ENCODE data around the gene DLG5. TPM values are rescaled to one million over a fixed set of nuclear protein-coding genes. Genes with fewer than 3 reads are reported as not detected.

DLG5 gene
- total RNA-seq, 1 experiment from 2014 or later: 81.7 TPM

- H3K79me2 ChIP-seq (ENCODE audit: low read depth): peaks cover 69% of the 10 kb centered on the region
- intact Hi-C loops (cut with micrococcal nuclease; ENCODE audit: unreplicated experiment): no loop called here
- H3K36me3 ChIP-seq (ENCODE audit: low read depth): no peaks in the 10 kb centered on the region
- ChIA-PET POLR2A (ENCODE audit: unreplicated experiment) (no interaction called here), CTCF (no interaction called here)
- no peak overlapping the region for H3K27ac ChIP-seq
- no peaks in the 10 kb centered on the region; the same call in 1 of the 2 replicates for H4K20me1 ChIP-seq (ENCODE audit: insufficient read depth)
- H3F3A ChIP-seq (ENCODE audit: insufficient read depth, low read depth): peaks cover 16% of the 10 kb centered on the region; the same call in 1 of the 2 replicates
- no peak for TF ChIP-seq CTCF (conservative IDR thresholded peaks at IDR 0.05)
- TF ChIP-seq EZH2 (IDR thresholded peaks at IDR 0.05; ENCODE audit: low read depth): no peak
- DNase-seq: no peak
- H3K4me1 ChIP-seq (replicated peaks; ENCODE audit: insufficient read depth): peaks cover 27% of the 10 kb centered on the region
- no peak overlapping the region for H3K4me3 ChIP-seq
- BruUV-seq (replicated peaks): no TSS peak
- H3K9me2 ChIP-seq (ENCODE audit: insufficient read depth): no peaks in the 10 kb centered on the region
- no peak overlapping the region for H3K4me2 ChIP-seq
- H3K9me3 ChIP-seq (ENCODE audit: insufficient read depth, low read depth): no peaks in the 10 kb centered on the region
- H3K27me3 ChIP-seq (ENCODE audit: insufficient read depth, low read depth): no peaks in the 10 kb centered on the region
- H2AFZ ChIP-seq: no peak overlapping the region
Measured at GRCh38 chr10:77907462-77907861, 19.1 kb downstream of the DLG5 start.

- Histone ChIP-seq H3K9me3 (ENCODE audit: insufficient read depth, low read depth) (no peaks in the 10 kb centered on the region), H3K4me1 (replicated peaks; ENCODE audit: insufficient read depth) (peaks cover 27% of the 10 kb centered on the region), H3K36me3 (ENCODE audit: low read depth) (no peaks in the 10 kb centered on the region), H3K27me3 (ENCODE audit: insufficient read depth, low read depth) (no peaks in the 10 kb centered on the region), H3F3A (ENCODE audit: insufficient read depth, low read depth) (peaks cover 11% of the 10 kb centered on the region; the same call in 1 of the 2 replicates), H3K4me2 (no peak overlapping the region), H2AFZ (no peak overlapping the region), H3K79me2 (ENCODE audit: low read depth) (peaks cover 70% of the 10 kb centered on the region), H3K27ac (no peak overlapping the region), H3K9me2 (ENCODE audit: insufficient read depth) (no peaks in the 10 kb centered on the region), H3K4me3 (no peak overlapping the region), H4K20me1 (ENCODE audit: insufficient read depth) (no peaks in the 10 kb centered on the region; the same call in 1 of the 2 replicates)
- BruUV-seq (replicated peaks): no TSS peak
- intact Hi-C loops (cut with micrococcal nuclease; ENCODE audit: unreplicated experiment): no loop called here
- TF ChIP-seq EZH2 (IDR thresholded peaks at IDR 0.05; ENCODE audit: low read depth) (no peak), CTCF (conservative IDR thresholded peaks at IDR 0.05) (no peak)
- ChIA-PET POLR2A (ENCODE audit: unreplicated experiment) (no interaction called here), CTCF (interaction anchor here (0.9 kb wide), 1 partner anchor 17 kb away, joined by 4 read pairs; no protein-coding TSS in a partner anchor)
- no peak for DNase-seq
Measured at GRCh38 chr10:77906951-77907421, 19.6 kb downstream of the DLG5 start.

GRCh38 chr10:77905781-77906180, 20.8 kb downstream of the DLG5 start:
- H3K27me3 ChIP-seq (ENCODE audit: insufficient read depth, low read depth): no peaks in the 10 kb centered on the region
- no peak overlapping the region for H3K4me2 ChIP-seq
- H3K9me3 ChIP-seq (ENCODE audit: insufficient read depth, low read depth): no peaks in the 10 kb centered on the region
- H3F3A ChIP-seq (ENCODE audit: insufficient read depth, low read depth): peaks cover 4% of the 10 kb centered on the region; the same call in 1 of the 2 replicates
- ChIA-PET POLR2A (ENCODE audit: unreplicated experiment) (no interaction called here), CTCF (no interaction called here)
- peaks cover 74% of the 10 kb centered on the region for H3K79me2 ChIP-seq (ENCODE audit: low read depth)
- intact Hi-C loops (cut with micrococcal nuclease; ENCODE audit: unreplicated experiment): no loop called here
- TF ChIP-seq CTCF (conservative IDR thresholded peaks at IDR 0.05): no peak
- TF ChIP-seq EZH2 (IDR thresholded peaks at IDR 0.05; ENCODE audit: low read depth): no peak
- no peak overlapping the region for H3K4me3 ChIP-seq
- H3K27ac ChIP-seq: no peak overlapping the region
- no peaks in the 10 kb centered on the region; the same call in 1 of the 2 replicates for H4K20me1 ChIP-seq (ENCODE audit: insufficient read depth)
- DNase-seq: no peak
- H3K4me1 ChIP-seq (replicated peaks; ENCODE audit: insufficient read depth): peaks cover 19% of the 10 kb centered on the region
- H3K36me3 ChIP-seq (ENCODE audit: low read depth): no peaks in the 10 kb centered on the region
- H2AFZ ChIP-seq: no peak overlapping the region
- H3K9me2 ChIP-seq (ENCODE audit: insufficient read depth): no peaks in the 10 kb centered on the region
- BruUV-seq (replicated peaks): no TSS peak

Data from PC-9 (cell line).